Peyer's patch (tissue), 4 donors: ENCODE results near the gene NRL.

Experiments
- CTCF ChIP-seq, 6 experiments: fragments of 450-650 bp in 4 of 6; fragments of 200-600 bp in 2 of 6; sonication (generic) in 1 of 6; IDR thresholded peaks; one replicate each; pipeline ENCODE4 v1.5.1; 2017 to 2019; ENCODE audit warnings: antibody characterized with exemption in 6 of 6, mild to moderate bottlenecking in 3 of 6, moderate library complexity in 1 of 6
- POLR2A ChIP-seq, 2 donors: fragments of 450-650 bp; IDR thresholded peaks; one replicate each; pipeline ENCODE4 v1.5.1; 2017; ENCODE audit warnings: antibody characterized with exemption in 2 of 2, mild to moderate bottlenecking in 2 of 2, moderate library complexity in 2 of 2

GRCh38 chr14:24065408-24065807 is 49.3 kb downstream of the NRL start:
- no peak for TF ChIP-seq CTCF (IDR thresholded peaks at IDR 0.05)
- TF ChIP-seq POLR2A (IDR thresholded peaks at IDR 0.05): no peak
